ENCODE measurements around the gene CLIP1.
"Not testable (repeated sequence)": the region's sequence is repeated elsewhere in the genome, so short reads cannot be mapped to it uniquely, and the experiment has no call there.

Gene CLIP1

DNA sequence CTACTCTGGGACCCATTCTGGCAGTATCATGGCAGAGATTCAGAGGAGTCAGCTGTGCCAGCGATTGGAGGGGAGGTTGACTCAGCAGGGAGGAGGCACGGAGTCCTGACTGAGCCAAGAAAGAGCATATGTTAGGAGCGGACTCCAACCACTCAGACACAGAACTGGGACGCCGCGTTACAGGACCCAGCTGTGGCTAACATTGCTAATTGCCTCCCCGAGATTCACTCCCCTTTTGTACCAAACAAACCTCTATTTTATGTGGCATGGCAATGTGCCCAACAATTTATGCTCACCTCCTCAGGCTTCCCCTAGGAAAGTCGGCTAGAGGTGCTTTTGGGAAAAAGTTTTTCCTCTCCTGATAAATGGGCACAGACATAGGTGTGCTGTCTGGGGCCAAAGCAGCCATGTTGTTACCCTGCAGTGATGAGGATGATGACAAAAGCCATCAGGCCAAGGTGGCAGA lies 15.2 kb upstream of the CLIP1 start:
- Histone ChIP-seq H2AFZ (ENCODE audit: low read length) (no peak overlapping the region), H4K20me1 (ENCODE audit: insufficient read depth, low read length) (no peaks in the 10 kb centered on the region), H3K4me2 (ENCODE audit: low read length) (no peak overlapping the region), H3F3A (ENCODE audit: insufficient read depth, low read length) (no peaks in the 10 kb centered on the region), H3K27ac (ENCODE audit: low read depth, low read length, poor library complexity, severe bottlenecking) (no peak overlapping the region), H3K36me3 (ENCODE audit: insufficient read depth, low read length) (no peaks in the 10 kb centered on the region), H3K4me3 (ENCODE audit: low read depth, low read length, poor library complexity, severe bottlenecking) (no peak overlapping the region), H3K27me3 (ENCODE audit: insufficient read depth, low read length) (no peaks in the 10 kb centered on the region; the same call in 1 of the 2 replicates), H3K9me2 (ENCODE audit: low read depth, low read length) (no peaks in the 10 kb centered on the region), H3K9ac (ENCODE audit: low read length) (no peak overlapping the region), H3K9me3 (ENCODE audit: low read length) (no peaks in the 10 kb centered on the region), H3K79me2 (ENCODE audit: insufficient read depth, low read length) (no peaks in the 10 kb centered on the region), H3K4me1 (ENCODE audit: insufficient read depth, low read length, severe bottlenecking) (no peaks in the 10 kb centered on the region)
- no peak for TF ChIP-seq EZH2 (IDR thresholded peaks at IDR 0.05; ENCODE audit: borderline replicate concordance, low read length)
- TF ChIP-seq, protein P1, sequence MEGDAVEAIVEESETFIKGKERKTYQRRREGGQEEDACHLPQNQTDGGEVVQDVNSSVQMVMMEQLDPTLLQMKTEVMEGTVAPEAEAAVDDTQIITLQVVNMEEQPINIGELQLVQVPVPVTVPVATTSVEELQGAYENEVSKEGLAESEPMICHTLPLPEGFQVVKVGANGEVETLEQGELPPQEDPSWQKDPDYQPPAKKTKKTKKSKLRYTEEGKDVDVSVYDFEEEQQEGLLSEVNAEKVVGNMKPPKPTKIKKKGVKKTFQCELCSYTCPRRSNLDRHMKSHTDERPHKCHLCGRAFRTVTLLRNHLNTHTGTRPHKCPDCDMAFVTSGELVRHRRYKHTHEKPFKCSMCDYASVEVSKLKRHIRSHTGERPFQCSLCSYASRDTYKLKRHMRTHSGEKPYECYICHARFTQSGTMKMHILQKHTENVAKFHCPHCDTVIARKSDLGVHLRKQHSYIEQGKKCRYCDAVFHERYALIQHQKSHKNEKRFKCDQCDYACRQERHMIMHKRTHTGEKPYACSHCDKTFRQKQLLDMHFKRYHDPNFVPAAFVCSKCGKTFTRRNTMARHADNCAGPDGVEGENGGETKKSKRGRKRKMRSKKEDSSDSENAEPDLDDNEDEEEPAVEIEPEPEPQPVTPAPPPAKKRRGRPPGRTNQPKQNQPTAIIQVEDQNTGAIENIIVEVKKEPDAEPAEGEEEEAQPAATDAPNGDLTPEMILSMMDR (IDR thresholded peaks at IDR 0.05; ENCODE audit: low read length), result no peak

DNA sequence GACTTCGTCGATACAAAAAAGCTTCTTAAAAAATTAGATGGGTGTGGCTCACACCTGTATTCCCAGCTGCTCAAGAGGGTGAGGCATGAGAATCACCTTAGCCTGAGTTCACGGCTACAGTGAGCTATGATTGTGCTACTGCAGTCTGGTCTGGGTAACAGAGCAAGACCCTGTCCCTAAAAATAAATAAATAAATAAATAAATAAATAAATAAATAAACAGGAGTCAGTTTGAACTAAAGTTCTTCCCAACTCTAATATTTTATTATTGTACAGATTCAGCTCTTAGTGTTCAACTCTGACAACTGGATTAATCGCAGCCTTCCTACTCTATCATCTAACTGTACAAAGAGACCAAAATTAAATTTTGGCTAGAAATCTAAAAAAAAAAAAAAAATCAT lies 12.7 kb upstream of the CLIP1 start:
- no peak overlapping the region for H3K27ac ChIP-seq (ENCODE audit: low read depth, low read length, poor library complexity, severe bottlenecking)
- H2AFZ ChIP-seq (ENCODE audit: low read length), result no peak overlapping the region
- H3K9me3 ChIP-seq (ENCODE audit: low read length), result no peaks in the 10 kb centered on the region
- no peaks in the 10 kb centered on the region for H3K9me2 ChIP-seq (ENCODE audit: low read depth, low read length)
- no peaks in the 10 kb centered on the region for H3K36me3 ChIP-seq (ENCODE audit: insufficient read depth, low read length)
- no peak for TF ChIP-seq EZH2 (IDR thresholded peaks at IDR 0.05; ENCODE audit: borderline replicate concordance, low read length)
- TF ChIP-seq, protein P1 (IDR thresholded peaks at IDR 0.05; ENCODE audit: low read length), result no peak
- no peaks in the 10 kb centered on the region for H3K4me1 ChIP-seq (ENCODE audit: insufficient read depth, low read length, severe bottlenecking)
- H3K4me3 ChIP-seq (ENCODE audit: low read depth, low read length, poor library complexity, severe bottlenecking), result no peak overlapping the region
- H3K4me2 ChIP-seq (ENCODE audit: low read length), result no peak overlapping the region
- no peaks in the 10 kb centered on the region for H3F3A ChIP-seq (ENCODE audit: insufficient read depth, low read length)
- H3K79me2 ChIP-seq (ENCODE audit: insufficient read depth, low read length), result no peaks in the 10 kb centered on the region
- H4K20me1 ChIP-seq (ENCODE audit: insufficient read depth, low read length), result no peaks in the 10 kb centered on the region
- H3K27me3 ChIP-seq (ENCODE audit: insufficient read depth, low read length), result no peaks in the 10 kb centered on the region; the same call in 1 of the 2 replicates
- H3K9ac ChIP-seq (ENCODE audit: low read length), result no peak overlapping the region

DNA sequence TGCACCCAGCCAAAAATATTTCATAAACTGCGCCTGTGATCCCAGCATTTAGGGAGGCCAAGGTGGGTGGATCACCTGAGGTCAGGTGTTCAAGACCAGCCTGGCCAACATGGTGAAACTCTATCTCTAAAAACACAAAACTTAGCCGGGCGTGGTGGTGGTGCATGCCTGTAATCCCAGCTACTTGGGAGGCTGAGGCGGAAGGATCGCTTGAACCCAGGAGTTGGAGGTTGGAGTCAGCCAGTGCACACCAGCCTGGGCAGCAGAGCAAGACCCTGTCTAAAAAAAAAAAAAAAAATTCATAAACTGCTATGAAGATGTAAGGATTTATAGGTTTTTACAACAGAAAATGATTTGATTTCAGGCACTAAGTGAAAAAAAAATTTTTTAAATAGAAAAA lies 6.6 kb upstream of the CLIP1 start:
- H3K9ac ChIP-seq (ENCODE audit: low read length); H3K9me2 ChIP-seq (ENCODE audit: low read depth, low read length); H3K27ac ChIP-seq (ENCODE audit: low read depth, low read length, poor library complexity, severe bottlenecking); H3K79me2 ChIP-seq (ENCODE audit: insufficient read depth, low read length); H3K9me3 ChIP-seq (ENCODE audit: low read length); H2AFZ ChIP-seq (ENCODE audit: low read length); H4K20me1 ChIP-seq (ENCODE audit: insufficient read depth, low read length); H3K27me3 ChIP-seq (ENCODE audit: insufficient read depth, low read length); H3F3A ChIP-seq (ENCODE audit: insufficient read depth, low read length); H3K4me2 ChIP-seq (ENCODE audit: low read length); H3K36me3 ChIP-seq (ENCODE audit: insufficient read depth, low read length); H3K4me3 ChIP-seq (ENCODE audit: low read depth, low read length, poor library complexity, severe bottlenecking): not testable (repeated sequence)
- H3K4me1 ChIP-seq (ENCODE audit: insufficient read depth, low read length, severe bottlenecking), result peaks cover 11% of the 10 kb centered on the region

DNA sequence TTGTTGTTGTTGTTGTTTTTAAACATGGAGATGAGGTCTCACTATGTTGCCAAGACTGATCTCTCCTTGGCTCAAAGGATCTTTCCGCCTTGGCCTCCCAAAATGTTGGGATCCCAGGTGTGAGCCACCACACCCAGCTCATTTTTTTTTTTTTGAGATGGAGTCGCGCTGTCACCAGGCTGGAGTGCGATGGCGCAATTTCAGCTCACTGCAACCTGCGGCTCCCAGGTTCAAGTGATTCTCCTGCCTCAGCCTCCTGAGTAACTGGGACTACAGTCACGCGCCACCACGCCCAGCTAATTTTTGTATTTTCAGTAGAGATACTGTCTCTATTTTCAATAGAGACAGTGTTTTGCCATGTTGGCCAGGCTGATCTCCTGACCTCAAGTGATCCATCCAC lies 4.9 kb upstream of the CLIP1 start:
- no peak overlapping the region for H3K4me3 ChIP-seq (ENCODE audit: low read depth, low read length, poor library complexity, severe bottlenecking)
- no peak overlapping the region for H3K4me2 ChIP-seq (ENCODE audit: low read length)
- no peaks in the 10 kb centered on the region for H4K20me1 ChIP-seq (ENCODE audit: insufficient read depth, low read length)

More for the DNA sequence above, 4.9 kb upstream of the CLIP1 start:
- Histone ChIP-seq H3K9me3 (ENCODE audit: low read length) (no peaks in the 10 kb centered on the region), H3K79me2 (ENCODE audit: insufficient read depth, low read length) (no peaks in the 10 kb centered on the region), H3K4me1 (ENCODE audit: insufficient read depth, low read length, severe bottlenecking) (peaks cover 22% of the 10 kb centered on the region), H3K9me2 (ENCODE audit: low read depth, low read length) (no peaks in the 10 kb centered on the region), H3F3A (ENCODE audit: insufficient read depth, low read length) (0 out of 2 replicates have a peak, but pooled peaks cover 5% of the 10 kb centered on the region), H3K27me3 (ENCODE audit: insufficient read depth, low read length) (no peaks in the 10 kb centered on the region), H3K36me3 (ENCODE audit: insufficient read depth, low read length) (no peaks in the 10 kb centered on the region), H3K9ac (ENCODE audit: low read length) (no peak overlapping the region), H3K27ac (ENCODE audit: low read depth, low read length, poor library complexity, severe bottlenecking) (no peak overlapping the region), H2AFZ (ENCODE audit: low read length) (no peak overlapping the region)
- TF ChIP-seq EZH2 (IDR thresholded peaks at IDR 0.05; ENCODE audit: borderline replicate concordance, low read length), result no peak
- TF ChIP-seq, protein P1 (IDR thresholded peaks at IDR 0.05; ENCODE audit: low read length), result no peak
